Measurements from ENCODE around the gene GET4. TPM values are rescaled to one million over a fixed set of nuclear protein-coding genes. Genes with fewer than 3 reads are reported as not detected.

Gene GET4, protein sequence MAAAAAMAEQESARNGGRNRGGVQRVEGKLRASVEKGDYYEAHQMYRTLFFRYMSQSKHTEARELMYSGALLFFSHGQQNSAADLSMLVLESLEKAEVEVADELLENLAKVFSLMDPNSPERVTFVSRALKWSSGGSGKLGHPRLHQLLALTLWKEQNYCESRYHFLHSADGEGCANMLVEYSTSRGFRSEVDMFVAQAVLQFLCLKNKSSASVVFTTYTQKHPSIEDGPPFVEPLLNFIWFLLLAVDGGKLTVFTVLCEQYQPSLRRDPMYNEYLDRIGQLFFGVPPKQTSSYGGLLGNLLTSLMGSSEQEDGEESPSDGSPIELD
- total RNA-seq (2014; rRNA removed; shearing (Covaris generic)) = 50.1 and 50.2 TPM in 2 replicates

GRCh38 chr7:876077-876971 lies at the start of gene GET4:
Gene GET4 (plus strand): TSS chr7:876554. CDS start chr7:876646, 92 bp downstream.
- DNase-seq (ENCODE audit: low read depth) = peak; percentile 97

DNA sequence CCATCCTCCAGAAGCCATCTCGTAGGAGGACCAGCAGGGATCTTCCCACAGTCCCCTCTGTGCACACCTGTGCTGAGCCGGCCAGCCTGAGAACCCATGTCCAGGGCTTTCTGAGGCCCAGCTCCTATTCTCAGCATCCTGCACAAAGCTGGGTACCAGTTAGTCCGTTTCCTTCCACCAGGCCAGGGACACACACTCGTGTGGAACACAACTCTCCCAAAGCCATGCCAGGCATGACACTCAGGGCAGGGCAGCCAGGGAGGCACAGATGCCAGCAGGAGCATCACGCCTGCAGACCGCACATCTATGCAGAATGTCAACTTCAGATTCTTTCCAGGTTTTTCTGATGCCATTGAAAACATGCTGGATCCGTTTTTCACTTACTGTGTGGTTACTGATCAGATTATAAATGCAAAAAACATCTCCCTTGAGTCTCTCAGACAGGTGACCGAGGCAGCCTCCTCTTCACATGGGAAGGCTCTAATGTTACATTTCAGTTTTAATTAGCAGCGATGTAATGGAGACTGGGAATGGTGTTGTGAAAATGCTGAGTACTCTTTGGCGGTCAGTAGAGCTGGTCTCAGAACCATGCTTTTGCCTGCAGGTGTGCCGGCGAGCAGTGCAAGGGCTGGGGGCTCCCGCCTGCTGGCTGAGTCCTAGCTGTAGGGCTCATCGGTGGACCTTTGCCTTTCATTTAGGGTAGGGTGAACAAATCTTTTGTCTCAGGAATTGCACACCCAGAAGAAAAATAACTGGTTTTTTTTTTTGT lies 47.4 kb upstream of the GET4 start:
- DNase-seq (ENCODE audit: low read depth) = no peak

DNA sequence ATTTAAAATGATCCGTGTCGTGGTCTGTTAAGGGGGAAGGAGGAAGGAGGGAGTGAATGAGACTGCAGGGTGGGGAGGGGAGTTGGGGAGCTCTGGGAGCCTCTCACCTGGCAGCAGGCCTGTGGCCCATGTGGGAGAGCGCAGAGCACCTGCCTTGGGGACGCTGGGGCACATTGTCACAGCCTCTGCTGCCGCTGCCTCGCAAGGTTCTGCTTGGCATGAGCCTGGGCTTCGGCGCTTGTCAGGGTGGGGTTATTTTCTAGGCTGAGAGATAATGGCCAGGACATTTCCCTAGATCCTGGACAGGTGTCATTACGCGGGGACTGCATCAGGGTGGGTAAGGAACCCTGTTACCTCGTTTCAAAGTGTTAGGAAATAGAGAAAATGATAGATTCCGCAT lies 46.3 kb upstream of the GET4 start:
- DNase-seq (ENCODE audit: low read depth) = no peak

DNA sequence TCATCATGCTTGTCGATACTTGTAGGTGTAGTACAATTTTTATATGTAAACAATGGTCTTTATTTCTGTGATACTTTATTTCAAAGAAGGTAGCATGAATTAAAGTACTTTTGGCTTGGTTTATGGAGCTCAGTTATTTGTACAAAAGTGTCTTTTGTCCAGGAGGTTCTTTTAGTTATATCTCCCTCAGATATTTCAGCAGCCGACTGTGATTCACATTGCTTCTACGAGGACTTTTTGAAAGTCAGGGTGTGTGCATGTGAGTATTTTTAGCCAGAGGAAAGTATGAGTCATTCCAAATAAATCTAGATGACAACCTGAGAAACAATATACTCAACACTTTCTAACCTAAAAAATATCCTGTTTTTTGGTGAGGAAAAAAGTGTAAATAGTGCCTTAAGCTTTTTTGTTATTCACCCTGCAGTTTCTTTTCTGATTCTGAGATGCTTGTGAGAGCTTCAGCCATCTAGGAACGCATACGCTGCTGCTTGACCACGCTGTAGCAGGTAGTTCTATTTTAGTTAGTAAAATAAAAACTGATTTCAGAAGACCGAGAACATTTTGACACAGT lies 44.7 kb upstream of the GET4 start:
- peak; percentile 81 for DNase-seq (ENCODE audit: low read depth)

- peak; percentile 87 for DNase-seq (ENCODE audit: low read depth)
Observed at GRCh38 chr7:832167-832967, 44.0 kb upstream of the GET4 start, which contains the start of gene SUN1. Gene SUN1 (plus strand): TSS chr7:832476. CDS start chr7:832525, 49 bp downstream.

GRCh38 chr7:832968-833424 lies 43.4 kb upstream of the GET4 start:
- no peak for DNase-seq (ENCODE audit: low read depth)

DNA sequence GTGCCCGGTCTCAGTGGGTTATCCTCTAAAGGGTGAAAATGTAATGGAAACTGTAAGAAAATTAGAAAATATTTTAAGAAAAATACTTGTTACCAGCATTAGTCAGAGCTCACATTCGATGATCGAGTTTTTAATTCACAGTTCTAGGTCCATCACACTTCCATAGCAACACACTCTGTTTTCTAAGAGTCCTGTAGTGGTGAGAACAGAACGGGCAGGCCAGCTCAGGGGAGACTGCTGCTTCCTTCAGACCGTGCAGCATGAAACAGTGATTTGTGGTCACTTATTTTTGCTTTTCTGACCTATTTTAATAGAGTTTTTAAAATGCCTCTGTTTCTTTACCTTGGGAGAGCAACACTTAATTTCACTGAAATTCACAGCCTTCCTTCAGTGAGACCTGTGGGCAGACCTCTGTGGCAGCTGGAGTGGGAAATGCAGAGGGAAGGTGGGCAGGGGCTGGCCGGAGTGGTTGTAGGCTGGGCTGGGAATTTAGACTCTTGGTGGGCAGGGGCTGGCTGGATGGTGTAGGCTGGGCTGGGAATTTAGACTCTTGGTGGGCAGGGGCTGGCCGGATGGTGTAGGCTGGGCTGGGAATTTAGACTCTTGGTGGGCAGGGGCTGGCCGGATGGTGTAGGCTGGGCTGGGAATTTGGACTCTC lies 42.6 kb upstream of the GET4 start:
- no peak for DNase-seq (ENCODE audit: low read depth)

DNA sequence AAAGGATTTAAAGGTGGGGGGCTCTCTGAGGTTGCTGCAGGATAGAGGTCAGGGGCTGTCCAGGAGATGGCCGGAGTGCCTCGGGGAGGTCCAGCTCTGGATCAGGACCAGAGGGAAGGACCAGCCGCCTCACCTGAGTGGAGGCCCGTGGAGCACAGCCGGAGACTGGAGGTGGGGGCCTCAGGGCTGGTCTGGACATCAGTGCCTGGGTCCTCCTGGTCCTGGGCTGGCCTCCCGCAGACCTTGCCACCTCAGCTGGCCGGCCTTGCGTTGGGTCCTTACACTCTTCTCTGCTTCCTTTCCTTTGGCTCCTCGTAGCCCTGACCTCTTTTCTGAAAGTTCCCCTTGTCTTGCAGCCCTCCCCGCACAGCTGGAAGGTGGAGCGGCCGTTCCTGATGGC lies 42.1 kb upstream of the GET4 start:
- no peak for DNase-seq (ENCODE audit: low read depth)

DNA sequence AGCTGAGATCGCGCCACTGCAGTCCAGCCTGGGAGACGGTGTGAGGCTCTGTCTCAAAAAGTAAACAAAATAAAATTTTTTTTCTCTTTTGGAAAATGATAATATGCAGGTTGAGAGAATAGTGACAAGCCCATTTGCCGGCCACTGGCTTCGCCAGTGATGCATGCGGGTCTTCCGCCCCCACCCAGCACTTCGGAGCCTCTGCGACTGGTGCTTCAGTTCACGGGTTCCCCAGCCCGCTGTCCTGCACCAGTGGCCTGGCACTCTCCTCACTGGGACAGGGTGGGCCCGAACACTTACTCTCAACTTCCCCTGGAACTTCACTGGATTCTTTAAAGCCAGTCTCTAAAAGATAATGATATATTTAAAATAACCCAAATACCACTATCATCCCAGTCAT lies 41.3 kb upstream of the GET4 start:
- DNase-seq (ENCODE audit: low read depth) = no peak

GRCh38 chr7:835485-836401 lies 40.6 kb upstream of the GET4 start:
- no peak for DNase-seq (ENCODE audit: low read depth)

DNA sequence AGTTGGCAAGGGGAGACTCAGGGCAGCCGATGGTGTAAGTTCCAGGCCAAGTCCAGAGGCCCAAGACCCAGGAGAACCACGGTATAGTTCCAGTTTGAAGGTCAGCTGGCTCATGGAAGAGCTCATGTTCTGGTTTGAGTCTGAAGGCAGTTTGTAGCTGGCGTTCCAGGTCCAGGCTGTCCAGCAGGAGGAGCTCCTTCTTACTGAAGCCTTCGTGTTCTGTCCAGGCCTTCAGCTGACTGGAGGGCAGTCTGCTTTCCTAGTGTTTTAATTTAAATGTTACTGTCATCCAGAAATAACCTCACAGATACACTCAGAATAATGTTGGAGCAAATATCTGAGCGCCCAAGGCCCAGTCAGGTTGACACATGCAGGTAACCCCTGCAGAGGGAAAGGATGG lies 39.9 kb upstream of the GET4 start:
- DNase-seq (ENCODE audit: low read depth) = no peak

GRCh38 chr7:837001-837400 lies 39.4 kb upstream of the GET4 start:
- DNase-seq (ENCODE audit: low read depth) = no peak

- DNase-seq (ENCODE audit: low read depth) = no peak
Observed at GRCh38 chr7:840001-840600, 36.3 kb upstream of the GET4 start.

DNA sequence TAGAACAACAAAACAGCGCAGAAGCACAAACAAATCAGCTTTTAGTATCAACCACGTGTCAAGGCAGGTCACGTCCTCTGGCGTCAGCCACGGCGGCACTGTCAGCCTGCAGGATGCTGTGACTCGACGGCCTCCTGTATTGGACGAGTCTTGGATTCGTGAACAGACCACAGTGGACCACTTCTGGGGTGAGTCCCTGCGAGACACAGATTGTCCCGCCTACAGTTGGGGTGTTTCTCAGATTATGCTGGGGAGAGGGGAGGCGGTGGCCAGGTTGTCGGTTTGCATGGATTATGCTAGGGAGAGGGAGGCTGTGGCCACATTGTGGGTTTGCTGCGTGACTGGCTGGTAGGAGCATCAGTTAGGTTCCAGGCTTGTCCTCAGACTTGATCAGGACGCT lies 34.4 kb upstream of the GET4 start:
- DNase-seq (ENCODE audit: low read depth) = no peak

- no peak for DNase-seq (ENCODE audit: low read depth)
Observed at GRCh38 chr7:842431-843031, 33.8 kb upstream of the GET4 start.

DNA sequence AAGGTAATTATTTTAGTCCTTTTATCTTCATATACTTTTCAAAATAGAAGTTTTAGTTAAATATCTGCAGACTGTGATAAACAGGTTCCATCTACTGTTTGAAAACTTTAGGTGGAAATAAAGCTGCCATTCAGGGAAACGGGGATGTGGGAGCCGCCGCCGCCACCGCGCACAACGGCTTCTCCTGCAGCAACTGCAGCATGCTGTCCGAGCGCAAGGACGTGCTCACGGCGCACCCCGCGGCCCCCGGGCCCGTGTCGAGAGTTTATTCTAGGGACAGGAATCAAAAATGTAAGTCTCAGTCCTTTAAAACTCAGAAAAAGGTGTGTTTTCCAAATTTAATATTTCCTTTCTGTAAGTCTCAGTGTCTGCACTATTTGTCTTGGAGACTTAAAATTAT lies 33.1 kb upstream of the GET4 start:
- DNase-seq (ENCODE audit: low read depth) = no peak

GRCh38 chr7:844043-844442 lies 32.3 kb upstream of the GET4 start:
- no peak for DNase-seq (ENCODE audit: low read depth)

DNA sequence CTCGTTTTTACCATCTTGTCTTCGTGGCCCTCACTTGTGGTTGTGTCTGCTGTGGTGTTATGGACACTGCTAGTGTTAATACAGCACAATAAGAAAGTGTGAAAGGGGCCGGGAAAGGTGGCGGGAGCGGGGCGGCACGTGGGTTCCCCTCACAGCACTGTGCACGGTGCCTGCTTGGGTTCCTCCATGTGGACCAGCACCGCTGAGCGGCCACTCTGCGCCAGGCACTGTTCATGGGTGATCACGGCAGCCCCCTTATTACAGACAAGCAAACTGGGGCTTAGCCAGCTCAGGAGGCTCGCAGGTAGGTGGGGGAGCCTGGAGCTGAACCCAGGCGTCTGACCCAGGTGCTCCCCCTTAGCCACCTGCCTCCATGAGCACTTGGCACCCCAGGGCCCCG lies 31.8 kb upstream of the GET4 start:
- no peak for DNase-seq (ENCODE audit: low read depth)
